HG02852 (cell line): ENCODE results near the gene LSM14B.

Source experiments
- ATAC-seq: cut with Tn5 transposase; IDR thresholded peaks from one replicate; pipeline ENCODE4 v1.9.1; 2021; ENCODE audit warnings: mild to moderate bottlenecking, moderate library complexity; ENCODE audit not compliant: unreplicated experiment

Gene LSM14B

GRCh38 chr20:62160876-62161275 lies 38.6 kb downstream of the LSM14B start:
- no peak for ATAC-seq

GRCh38 chr20:62161347-62161746 lies 39.1 kb downstream of the LSM14B start:
- no peak for ATAC-seq

- ATAC-seq, result no peak
Observed at GRCh38 chr20:62162765-62163484, 40.6 kb downstream of the LSM14B start.

DNA sequence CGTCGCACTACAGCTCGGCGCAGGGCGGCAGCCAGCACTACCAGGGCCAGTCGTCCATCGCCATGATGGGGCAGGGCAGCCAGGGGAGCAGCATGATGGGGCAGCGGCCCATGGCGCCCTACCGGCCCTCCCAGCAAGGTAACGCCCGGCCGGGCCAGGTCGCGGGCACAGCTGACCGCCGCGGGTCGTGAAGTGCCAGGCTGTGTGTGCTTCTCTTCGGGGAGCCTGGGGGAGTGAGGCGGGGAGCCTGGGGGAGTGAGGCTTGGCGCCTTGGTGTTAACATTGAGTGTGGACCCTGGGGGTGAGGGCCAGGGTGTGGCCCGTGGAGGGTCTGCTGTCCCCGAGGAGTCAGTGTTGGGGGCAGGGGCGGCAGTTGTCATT lies 41.2 kb downstream of the LSM14B start:
- ATAC-seq, result no peak

DNA sequence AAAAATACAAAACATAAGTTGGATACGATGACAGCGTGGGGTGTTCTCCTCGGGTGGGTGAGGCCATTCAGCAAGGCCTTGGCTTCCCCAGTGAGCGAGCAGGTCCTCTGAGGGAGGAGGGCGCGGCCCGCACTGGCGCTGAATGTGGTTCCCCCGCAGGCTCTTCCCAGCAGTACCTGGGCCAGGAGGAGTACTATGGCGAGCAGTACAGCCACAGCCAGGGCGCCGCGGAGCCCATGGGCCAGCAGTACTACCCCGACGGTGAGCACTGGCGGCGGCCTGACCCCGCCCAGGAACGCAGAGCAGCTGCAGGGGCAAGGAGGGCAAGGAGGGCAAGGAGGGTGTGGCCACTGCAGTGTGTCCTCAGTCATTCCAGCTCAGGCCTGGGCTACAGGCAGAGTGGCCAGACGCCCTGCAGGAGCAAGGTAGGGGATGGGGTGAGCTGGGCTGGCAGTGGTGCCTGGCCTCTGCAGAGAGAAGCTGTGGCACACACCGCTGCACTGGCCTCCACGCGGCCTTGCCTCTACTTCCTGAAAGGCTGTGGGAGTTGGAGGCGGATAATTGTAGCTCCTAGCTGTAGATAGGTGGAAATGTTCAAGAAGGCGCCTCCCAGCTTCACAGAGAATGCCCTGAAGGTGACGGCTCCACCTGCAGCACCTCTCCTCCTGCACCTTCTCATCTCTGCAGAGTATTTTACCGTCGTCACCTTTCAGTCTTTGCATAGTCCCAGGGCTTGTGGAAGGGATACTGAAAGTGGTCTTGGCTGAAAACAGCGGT lies 41.9 kb downstream of the LSM14B start:
- no peak for ATAC-seq

- no peak for ATAC-seq
Observed at GRCh38 chr20:62164879-62165761, 42.8 kb downstream of the LSM14B start.

DNA sequence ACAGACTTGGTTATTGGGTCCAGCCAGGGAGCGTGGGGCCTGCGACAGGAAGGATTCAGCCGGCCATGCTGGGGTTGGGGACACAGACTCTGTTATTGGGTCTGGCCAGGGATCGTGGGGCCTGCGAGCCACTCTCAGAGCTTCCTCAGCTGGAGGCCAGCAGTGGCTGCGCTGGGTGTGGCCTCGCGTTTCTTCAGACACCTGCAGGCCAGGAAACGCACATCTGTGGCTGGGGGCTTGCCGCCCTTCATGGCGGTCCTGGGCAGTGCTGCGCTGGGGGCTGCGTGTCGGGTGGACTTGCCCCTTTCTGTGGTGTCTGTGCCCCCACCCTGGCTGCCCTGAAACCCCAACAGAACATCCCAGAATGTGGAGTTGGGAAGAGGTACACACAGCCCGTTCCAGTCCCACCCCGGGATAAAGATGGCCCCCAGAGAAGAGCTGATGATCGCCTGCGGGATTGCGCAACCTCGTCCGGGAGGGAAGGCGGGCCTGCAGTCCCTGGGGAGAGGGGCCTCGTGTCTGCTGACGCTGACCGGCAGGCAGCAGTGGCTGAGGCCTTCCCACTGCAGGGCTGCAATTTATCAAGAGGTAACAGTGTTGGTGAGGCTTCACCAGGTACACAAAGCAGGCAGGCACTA lies 43.6 kb downstream of the LSM14B start:
- no peak for ATAC-seq

- ATAC-seq, result no peak
Observed at GRCh38 chr20:62167474-62167873, 45.2 kb downstream of the LSM14B start.

GRCh38 chr20:62168061-62168460 lies 45.8 kb downstream of the LSM14B start:
- ATAC-seq, result no peak

DNA sequence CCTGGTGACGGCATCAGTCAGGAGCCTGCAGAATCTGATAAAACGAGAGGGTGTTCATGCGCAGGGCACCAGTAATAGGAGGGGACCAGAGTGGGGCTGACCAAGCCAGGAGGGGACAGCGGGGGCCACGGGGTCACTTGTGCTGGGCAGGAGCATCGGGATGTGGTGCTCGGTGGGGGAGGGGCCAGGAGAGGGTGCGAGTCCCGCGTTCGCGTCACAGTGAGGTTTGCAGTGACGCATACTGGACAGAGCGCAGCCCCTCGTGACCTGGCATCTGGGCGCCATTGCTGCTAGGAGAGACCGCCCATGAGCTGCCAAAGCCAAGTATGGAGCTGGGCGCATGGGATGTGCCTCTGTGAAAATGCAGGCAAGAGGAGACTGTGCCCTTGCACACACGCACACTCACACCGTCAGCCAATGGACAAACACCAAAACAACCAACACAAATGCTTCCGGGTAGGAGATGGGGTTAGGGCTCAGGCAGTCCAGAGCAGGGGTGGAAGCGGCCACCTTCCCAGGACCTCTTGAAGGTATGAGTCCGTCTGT lies 46.7 kb downstream of the LSM14B start:
- ATAC-seq, result no peak

GRCh38 chr20:62170536-62170935 lies 48.3 kb downstream of the LSM14B start:
- no peak for ATAC-seq

- no peak for ATAC-seq
Observed at GRCh38 chr20:62171245-62171644, 49.0 kb downstream of the LSM14B start.

GRCh38 chr20:62172666-62173065 lies 50.4 kb downstream of the LSM14B start:
- no peak for ATAC-seq

DNA sequence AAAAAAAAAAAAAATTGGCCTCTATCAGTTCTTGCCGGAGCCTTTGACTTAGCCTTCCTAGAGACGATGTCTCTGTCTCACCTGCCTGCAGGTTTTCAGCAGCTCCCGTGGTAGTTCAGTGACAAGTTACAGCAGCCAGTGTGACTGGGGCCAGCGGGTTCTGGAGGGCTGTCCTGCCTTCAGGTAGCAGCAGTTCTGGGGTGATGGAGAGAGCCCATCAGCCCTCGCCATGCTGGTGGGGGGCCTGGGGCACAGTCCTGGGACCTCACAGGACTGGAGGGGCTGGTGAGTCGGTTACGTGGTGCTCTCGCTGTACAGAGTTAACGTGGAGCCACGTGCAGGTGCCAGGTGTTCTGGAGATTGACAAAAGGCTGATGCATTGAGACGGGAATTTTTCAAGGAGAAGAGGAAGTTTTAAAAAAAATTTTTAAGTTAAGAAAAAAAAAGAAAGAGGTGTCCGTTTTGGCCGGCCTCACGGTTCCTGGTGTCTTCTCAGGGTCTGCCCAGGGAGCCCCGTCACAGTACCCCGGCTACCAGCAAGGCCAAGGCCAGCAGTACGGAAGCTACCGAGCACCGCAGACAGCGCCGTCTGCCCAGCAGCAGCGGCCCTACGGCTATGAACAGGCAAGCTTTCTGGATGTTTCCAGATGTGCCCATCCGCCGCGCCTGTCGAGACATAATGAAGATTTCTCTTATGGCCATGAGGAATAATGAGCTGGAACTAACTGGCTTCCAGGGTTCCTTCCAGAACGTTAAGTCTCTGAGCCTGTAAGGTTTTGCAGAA lies 51.9 kb downstream of the LSM14B start:
- ATAC-seq, result no peak

- no peak for ATAC-seq
Observed at GRCh38 chr20:62174870-62175624, 52.8 kb downstream of the LSM14B start.

- ATAC-seq, result no peak
Observed at GRCh38 chr20:62175711-62176110, 53.4 kb downstream of the LSM14B start.

GRCh38 chr20:62176866-62177265 lies 54.6 kb downstream of the LSM14B start:
- no peak for ATAC-seq

DNA sequence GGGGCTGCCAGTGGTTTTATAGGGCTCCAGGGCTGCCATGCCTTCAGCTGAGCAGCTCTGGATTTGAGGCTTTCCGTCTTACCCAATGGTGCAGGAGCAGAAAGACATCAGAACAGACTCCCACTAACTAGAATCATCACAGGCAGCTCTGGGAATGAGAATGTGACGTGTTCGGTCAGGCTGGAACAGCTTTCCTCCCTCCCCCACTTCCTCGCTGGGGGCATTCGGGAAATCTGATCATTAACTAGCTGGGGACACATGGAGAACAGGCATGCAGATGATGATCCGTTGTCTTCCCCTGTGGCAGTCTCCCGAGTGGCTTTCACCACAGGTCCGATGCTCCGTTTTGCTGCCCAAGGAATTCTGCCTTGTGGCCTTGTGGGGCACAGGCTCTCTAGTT lies 55.0 kb downstream of the LSM14B start:
- ATAC-seq, result no peak
